HepG2 (cell line): ENCODE measurements around the gene MEX3A. TPM values are rescaled to one million over a fixed set of nuclear protein-coding genes. Genes with fewer than 3 reads are reported as not detected.

ENCODE experiments used
- AKAP8 ChIP-seq: sonication (generic); formaldehyde crosslinking; IDR thresholded peaks from 2 replicates; pipeline ENCODE4 v1.5.1; 2020; ENCODE audit warnings: mild to moderate bottlenecking, missing genetic modification reagents
- ETV5 ChIP-seq: IDR thresholded peaks from 2 replicates; pipeline ENCODE4 v1.6.1; 2018; ENCODE audit warnings: missing biosample characterization, missing genetic modification reagents, inconsistent platforms, borderline replicate concordance
- HIVEP1 ChIP-seq: sonication (generic); formaldehyde crosslinking; IDR thresholded peaks from 2 replicates; pipeline ENCODE4 v1.4.0; 2020; ENCODE audit warnings: mild to moderate bottlenecking, missing genetic modification reagents
- HNRNPK ChIP-seq: fragments of 200-400 bp; formaldehyde crosslinking; IDR thresholded peaks from 2 replicates; pipeline ENCODE4 v1.6.1; 2018; ENCODE audit warnings: low read length, low read depth, moderate library complexity, mild to moderate bottlenecking; ENCODE audit not compliant: poor library complexity, severe bottlenecking
- KLF12 ChIP-seq: sonication (generic); formaldehyde crosslinking; IDR thresholded peaks from 2 replicates; pipeline ENCODE4 v1.4.0; 2020; ENCODE audit warnings: missing genetic modification reagents, borderline replicate concordance
- KLF13 ChIP-seq: sonication (generic); formaldehyde crosslinking; IDR thresholded peaks from 2 replicates; pipeline ENCODE4 v1.4.0; 2020; ENCODE audit warnings: mild to moderate bottlenecking, missing genetic modification reagents
- MAX ChIP-seq: IDR thresholded peaks from 2 replicates; pipeline ENCODE4 v1.6.1; 2012; ENCODE audit warnings: inconsistent platforms
- ONECUT2 ChIP-seq: sonication (generic); formaldehyde crosslinking; IDR thresholded peaks from 2 replicates; pipeline ENCODE4 v1.4.0; 2020; ENCODE audit warnings: missing genetic modification reagents
- SOX13 ChIP-seq, 3 experiments: fragments of 450-650 bp in 1 of 3; sonication (generic) in 1 of 3; formaldehyde crosslinking in 1 of 3; IDR thresholded peaks in 2 of 3; conservative IDR thresholded peaks in 1 of 3; 2 replicates each; pipeline versions ENCODE4 v1.5.0 to v1.6.1; 2016 to 2020; ENCODE audit warnings: antibody characterized with exemption in 1 of 3, mild to moderate bottlenecking in 1 of 3, missing compliant biosample characterization in 1 of 3, missing genetic modification reagents in 1 of 3, moderate library complexity in 1 of 3
- TFDP1 ChIP-seq: IDR thresholded peaks from 2 replicates; pipeline ENCODE4 v1.6.1; 2016; ENCODE audit warnings: missing compliant biosample characterization, missing genetic modification reagents, borderline replicate concordance
- TRIM24 ChIP-seq: sonication (generic); formaldehyde crosslinking; IDR thresholded peaks from 2 replicates; pipeline ENCODE4 v1.8.0; 2022; ENCODE audit warnings: mild to moderate bottlenecking, missing genetic modification reagents
- ZBTB44 ChIP-seq: sonication (generic); formaldehyde crosslinking; IDR thresholded peaks from 2 replicates; pipeline ENCODE4 v1.4.0; 2020; ENCODE audit warnings: missing genetic modification reagents
- ZFAT ChIP-seq: sonication (generic); formaldehyde crosslinking; conservative IDR thresholded peaks from 2 replicates; pipeline ENCODE4 v1.8.1; 2023; ENCODE audit warnings: missing genetic modification reagents, inconsistent platforms
- ZNF180 ChIP-seq: sonication (generic); formaldehyde crosslinking; IDR thresholded peaks from 2 replicates; pipeline ENCODE4 v1.4.0; 2020; ENCODE audit warnings: low read depth, missing genetic modification reagents, borderline replicate concordance
- ZNF552 ChIP-seq: sonication (generic); formaldehyde crosslinking; IDR thresholded peaks from 2 replicates; pipeline ENCODE4 v1.9.0; 2022; ENCODE audit warnings: missing genetic modification reagents, mild to moderate bottlenecking, borderline replicate concordance
- ZNF619 ChIP-seq: sonication (generic); formaldehyde crosslinking; IDR thresholded peaks from 2 replicates; pipeline ENCODE4 v1.4.0; 2020; ENCODE audit warnings: mild to moderate bottlenecking, missing genetic modification reagents
- ZNF629 ChIP-seq: sonication (generic); formaldehyde crosslinking; conservative IDR thresholded peaks from 2 replicates; pipeline ENCODE4 v1.5.0; 2020; ENCODE audit warnings: missing genetic modification reagents
- ZNF749 ChIP-seq: sonication (generic); formaldehyde crosslinking; IDR thresholded peaks from 2 replicates; pipeline ENCODE4 v1.8.0; 2022; ENCODE audit warnings: mild to moderate bottlenecking, missing genetic modification reagents, moderate library complexity, borderline replicate concordance
- ZSCAN5A ChIP-seq: sonication (generic); formaldehyde crosslinking; IDR thresholded peaks from 2 replicates; pipeline ENCODE4 v1.8.0; 2022; ENCODE audit warnings: mild to moderate bottlenecking, missing genetic modification reagents, borderline replicate concordance
- ZXDC ChIP-seq: sonication (generic); formaldehyde crosslinking; IDR thresholded peaks from 2 replicates; pipeline ENCODE4 v1.5.0; 2020; ENCODE audit warnings: mild to moderate bottlenecking, missing genetic modification reagents
- polyA plus RNA-seq, 8 experiments: library from polyadenylated mRNA; depleted of rRNA in 3 of 8; stranded (reverse) in 7 of 8; unstranded in 1 of 8; fragments of >200 nt; fragmentation: Illumina TruSeq in 4 of 8; extraction: Trizol in 4 of 8; gene quantifications; 2 replicates each; pipeline versions ENCODE4 v1.2.1 to v1.2.3, GENCODE V29; 2011 to 2016; ENCODE audit warnings: low read depth in 4 of 8, missing spikeins in 1 of 8, mixed read lengths in 1 of 8; ENCODE audit not compliant: insufficient read depth in 1 of 8
- total RNA-seq, 5 experiments: library from RNA; depleted of rRNA; stranded (reverse); fragments of >200 nt; fragmentation: Illumina TruSeq; extraction: Trizol; gene quantifications; 2 replicates each; pipeline ENCODE4 v1.2.3, GENCODE V29; 2016; ENCODE audit warnings: low read depth in 1 of 5

Gene MEX3A
- total and polyA plus RNA-seq, 2 of the 13 experiments (the other 11 are each of a cell fraction or from before 2014, with no cell fraction given), result 7.6 to 9.1 TPM

GRCh38 chr1:156129687-156130577, 47.7 kb upstream of the MEX3A start (continued):
- TF ChIP-seq TFDP1 (CRISPR knock-in tag) (peak; percentile 63; the same call in 1 of the 2 replicates), SOX13 (IDR thresholded peaks at IDR 0.05) (peak; percentile 78), SOX13 (CRISPR knock-in tag; conservative IDR thresholded peaks at IDR 0.05 in 1 of 2, IDR thresholded peaks at IDR 0.05 in 1 of 2) (peak in 1 of 2 experiments; percentile 95; a peak in 2 of 4 replicates), HNRNPK (no peak), ZBTB44 (CRISPR knock-in tag) (no peak), HIVEP1 (CRISPR knock-in tag) (no peak), ZNF629 (CRISPR knock-in tag) (no peak), ZSCAN5A (CRISPR knock-in tag) (no peak), ZNF619 (CRISPR knock-in tag) (no peak), TRIM24 (no peak), ETV5 (CRISPR knock-in tag) (peak; percentile 91), ZNF749 (0 out of 2 replicates have a peak, but pooled peaks have one; percentile 33), KLF12 (CRISPR knock-in tag) (no peak), ZNF552 (CRISPR knock-in tag) (no peak), ONECUT2 (CRISPR knock-in tag) (no peak), ZNF180 (no peak), ZXDC (CRISPR knock-in tag) (no peak), KLF13 (CRISPR knock-in tag) (no peak), ZFAT (CRISPR knock-in tag) (no peak), MAX (peak; percentile 78; the same call in 1 of the 2 replicates), AKAP8 (CRISPR knock-in tag) (no peak; the same call in 1 of the 2 replicates)
